ENCODE results near the gene CDH4.
"Not testable (repeated sequence)": the region's sequence is repeated elsewhere in the genome, so short reads cannot be mapped to it uniquely, and the experiment has no call there.

Gene CDH4

DNA sequence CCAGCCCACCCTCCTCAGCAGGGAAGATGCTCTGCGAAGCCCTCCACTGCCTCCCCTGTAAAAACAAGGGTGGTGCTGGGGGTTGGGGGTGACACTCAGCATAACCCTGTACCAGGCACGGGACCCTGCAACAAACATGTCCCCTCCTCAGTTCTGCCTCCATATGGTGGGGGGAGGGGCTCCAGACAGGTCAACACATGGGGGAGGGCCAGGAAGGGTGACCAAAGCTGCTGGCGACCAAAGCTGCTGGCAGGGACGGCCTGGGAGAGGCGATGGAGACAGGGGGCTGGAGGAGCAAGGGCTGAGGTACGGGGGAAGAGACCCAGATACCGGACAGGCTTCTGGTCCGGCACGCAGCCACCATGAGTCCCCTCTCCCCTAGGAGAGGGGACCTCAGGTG is 690.5 kb downstream of the CDH4 start:
- no peak for DNase-seq

DNA sequence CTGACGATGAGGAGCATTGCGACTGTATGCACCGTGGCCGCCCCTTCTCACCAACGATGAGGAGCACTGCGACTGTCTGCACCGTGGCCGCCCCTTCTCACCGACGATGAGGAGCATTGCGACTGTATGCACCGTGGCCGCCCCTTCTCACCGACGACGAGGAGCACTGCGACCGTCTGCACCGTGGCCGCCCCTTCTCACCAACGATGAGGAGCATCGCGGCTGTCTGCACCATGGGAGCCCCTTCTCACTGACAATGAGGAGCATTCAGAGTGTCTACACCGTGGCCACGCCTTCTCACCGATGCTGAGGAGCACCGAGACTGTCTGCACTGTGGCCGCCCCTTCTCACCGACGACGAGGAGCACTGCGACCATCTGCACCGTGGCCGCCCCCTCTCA is 692.9 kb downstream of the CDH4 start:
- DNase-seq: not testable (repeated sequence)

DNA sequence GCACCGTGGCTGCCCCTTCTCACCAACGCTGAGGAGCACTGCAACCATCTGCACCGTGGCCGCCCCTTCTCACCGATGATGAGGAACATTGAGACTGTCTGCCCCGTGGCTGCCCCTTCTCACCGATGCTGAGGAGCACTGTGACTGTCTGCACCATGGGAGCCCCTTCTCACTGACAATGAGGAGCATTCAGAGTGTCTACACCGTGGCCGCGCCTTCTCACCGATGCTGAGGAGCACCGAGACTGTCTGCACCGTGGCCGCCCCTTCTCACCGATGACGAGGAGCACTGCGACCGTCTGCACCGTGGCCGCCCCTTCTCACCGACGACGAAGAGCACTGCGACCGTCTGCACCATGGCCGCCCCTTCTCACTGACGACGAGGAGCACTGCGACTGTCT is 693.4 kb downstream of the CDH4 start:
- not testable (repeated sequence) for DNase-seq

DNA sequence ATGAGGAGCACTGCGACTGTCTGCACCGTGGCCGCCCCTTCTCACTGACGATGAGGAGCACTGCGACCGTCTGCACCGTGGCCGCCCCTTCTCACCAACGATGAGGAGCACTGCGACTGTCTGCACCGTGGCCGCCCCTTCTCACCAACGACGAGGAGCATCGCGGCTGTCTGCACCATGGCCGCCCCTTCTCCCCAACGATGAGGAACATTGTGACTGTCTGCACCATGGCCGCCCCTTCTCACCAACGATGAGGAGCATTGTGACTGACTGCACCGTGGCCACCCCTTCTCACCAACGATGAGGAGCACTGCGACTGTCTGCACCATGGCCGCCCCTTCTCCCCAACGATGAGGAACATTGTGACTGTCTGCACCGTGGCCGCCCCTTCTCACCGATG is 696.0 kb downstream of the CDH4 start:
- not testable (repeated sequence) for DNase-seq

DNA sequence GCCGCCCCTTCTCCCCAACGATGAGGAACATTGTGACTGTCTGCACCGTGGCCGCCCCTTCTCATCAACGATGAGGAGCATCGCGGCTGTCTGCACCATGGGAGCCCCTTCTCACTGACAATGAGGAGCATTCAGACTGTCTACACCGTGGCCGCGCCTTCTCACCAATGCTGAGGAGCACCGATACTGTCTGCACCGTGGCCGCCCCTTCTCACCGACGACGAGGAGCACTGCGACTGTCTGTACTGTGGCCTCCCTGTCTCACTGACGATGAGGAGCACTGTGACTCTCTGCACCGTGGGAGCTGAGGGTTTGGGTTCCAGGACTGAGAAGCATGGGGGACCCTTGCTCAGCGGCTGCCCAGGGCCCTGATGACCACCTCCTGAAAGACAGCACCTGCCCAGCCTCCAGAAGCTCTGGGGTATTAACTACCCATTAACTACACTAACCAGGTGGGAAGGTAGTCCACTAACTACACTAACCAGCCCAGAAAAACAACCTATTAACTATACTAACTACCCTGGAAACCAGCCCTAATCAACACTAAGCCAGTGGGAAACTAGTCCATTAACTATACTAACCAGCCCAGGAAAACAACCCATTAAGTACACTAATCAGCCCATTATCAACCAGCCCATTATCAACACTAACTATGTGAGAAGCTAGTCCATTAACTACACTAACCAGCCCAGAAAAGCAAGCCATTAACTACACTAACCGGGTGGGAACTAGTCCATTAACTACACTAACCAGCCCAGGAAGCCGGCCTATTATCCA is 696.7 kb downstream of the CDH4 start:
- no peak for DNase-seq

DNA sequence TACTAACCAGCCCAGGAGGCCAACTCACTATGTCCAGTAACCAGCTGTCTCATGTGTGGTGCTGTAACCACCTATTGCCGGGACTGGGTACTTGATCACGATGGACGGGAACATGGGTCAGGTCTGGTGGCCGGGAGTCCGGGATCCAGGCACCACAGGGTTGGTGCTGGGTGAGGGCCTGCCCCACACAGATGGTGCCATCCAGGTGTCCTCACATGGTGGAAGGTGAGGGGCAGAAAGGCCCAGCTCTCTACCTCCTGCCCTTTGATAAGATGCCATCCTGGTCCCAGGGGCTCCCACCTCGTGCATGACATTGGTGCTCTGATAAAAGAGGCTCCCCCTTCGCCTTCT is 697.3 kb downstream of the CDH4 start:
- no peak for DNase-seq

DNA sequence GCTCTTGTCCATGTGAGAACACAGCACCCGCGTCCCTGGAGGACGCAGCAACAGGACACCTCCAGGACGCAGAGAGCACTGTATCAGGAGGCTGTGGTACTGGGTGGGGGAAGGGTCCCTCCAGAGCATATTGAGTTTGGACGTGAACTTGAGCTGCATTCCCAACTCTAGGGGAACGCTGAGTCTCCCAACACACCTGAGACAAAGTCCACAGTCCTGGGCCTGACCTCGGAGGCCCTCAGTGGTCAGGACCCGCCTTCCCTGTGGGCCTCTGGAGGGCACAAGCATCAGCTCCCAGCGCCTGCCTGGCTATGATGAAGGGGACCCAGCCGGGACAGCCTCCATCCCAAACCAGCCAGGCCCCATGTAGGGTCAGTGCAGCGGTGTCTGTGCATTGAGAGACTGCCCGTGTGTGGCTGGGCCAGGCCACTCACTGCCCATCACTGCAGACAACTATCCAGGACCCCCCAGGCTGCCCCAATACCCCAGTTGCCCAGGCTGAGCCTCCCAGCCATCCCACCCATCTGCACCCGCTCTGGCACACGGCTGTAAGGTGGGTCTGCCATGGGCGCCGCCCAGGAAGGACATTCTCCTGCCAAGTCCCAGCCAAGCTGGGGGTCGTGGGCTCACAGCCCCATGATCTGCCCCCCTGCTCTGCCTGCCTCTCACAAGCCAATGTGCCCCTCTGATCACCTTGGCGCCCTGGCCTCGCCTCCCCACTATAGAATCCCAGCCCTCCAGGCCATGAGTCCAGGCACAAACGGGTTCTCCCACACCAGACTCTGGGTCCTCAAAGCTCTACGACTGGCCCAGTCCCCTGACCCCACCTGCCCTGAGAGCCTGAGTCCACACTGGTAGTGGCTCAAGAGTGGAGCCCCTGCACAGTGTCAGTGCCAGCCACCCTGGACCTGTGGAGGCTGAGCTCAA is 697.9 kb downstream of the CDH4 start:
- no peak for DNase-seq

DNA sequence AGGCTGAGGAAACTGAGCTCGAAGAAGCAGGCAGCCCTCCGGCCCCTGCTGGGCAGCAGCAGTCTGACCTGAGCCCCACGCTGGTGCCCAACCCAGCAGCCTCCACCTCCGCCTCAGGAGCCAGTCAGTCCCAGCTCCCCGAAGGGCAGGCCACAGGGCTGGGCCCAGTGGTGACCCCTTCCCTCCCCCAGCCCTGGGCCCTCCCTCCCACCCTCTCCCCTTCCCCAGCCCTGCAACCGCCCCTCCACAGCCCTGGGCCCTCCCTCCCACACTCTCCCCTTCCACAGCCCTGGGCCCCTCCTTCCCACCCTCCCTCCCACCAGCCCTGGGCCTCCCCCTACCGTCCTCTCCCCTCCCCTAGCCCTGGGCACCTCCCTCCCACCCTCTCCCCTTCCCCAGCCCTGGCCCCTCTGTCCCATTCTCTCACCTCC is 698.6 kb downstream of the CDH4 start:
- DNase-seq: no peak

DNA sequence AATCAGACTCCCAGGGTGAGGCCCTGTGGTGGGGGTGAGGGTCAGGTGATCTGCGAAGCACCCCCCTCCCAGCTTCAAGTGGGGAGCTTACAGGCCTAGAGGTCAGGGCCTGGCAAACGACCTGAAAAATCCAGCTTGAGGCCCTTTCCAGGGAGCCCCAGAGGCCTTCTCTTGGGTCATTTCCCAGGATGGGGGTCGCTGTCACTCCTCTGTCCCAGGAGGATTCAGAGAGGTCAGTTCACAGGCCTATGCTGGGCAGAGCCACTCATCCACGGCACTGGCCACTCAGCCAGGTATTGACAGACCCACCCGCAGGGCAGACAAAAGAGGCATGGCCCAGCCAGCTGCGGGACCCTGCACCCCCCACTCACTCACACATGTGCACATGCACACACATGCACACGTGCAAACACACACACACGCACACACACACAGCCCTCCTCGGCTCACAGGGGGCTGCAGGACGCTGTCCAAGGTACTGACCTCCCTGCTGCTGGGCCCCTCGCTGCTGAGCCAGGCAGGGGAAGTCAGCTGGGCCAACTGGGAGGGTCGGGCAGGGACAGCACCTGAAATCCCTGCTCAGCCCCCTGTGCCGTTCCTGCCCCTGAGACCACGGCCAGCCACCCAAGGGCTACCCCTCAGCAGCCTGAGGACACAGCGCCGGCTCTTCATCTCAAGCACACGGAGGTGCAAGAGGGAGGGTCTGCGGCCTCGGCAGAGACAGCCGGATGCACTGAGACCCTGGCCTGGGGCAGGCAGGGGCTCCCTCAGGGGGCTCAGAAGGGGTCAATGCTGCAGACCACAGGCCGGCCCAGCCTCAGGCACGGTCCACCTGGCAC is 699.9 kb downstream of the CDH4 start:
- no peak for DNase-seq

DNA sequence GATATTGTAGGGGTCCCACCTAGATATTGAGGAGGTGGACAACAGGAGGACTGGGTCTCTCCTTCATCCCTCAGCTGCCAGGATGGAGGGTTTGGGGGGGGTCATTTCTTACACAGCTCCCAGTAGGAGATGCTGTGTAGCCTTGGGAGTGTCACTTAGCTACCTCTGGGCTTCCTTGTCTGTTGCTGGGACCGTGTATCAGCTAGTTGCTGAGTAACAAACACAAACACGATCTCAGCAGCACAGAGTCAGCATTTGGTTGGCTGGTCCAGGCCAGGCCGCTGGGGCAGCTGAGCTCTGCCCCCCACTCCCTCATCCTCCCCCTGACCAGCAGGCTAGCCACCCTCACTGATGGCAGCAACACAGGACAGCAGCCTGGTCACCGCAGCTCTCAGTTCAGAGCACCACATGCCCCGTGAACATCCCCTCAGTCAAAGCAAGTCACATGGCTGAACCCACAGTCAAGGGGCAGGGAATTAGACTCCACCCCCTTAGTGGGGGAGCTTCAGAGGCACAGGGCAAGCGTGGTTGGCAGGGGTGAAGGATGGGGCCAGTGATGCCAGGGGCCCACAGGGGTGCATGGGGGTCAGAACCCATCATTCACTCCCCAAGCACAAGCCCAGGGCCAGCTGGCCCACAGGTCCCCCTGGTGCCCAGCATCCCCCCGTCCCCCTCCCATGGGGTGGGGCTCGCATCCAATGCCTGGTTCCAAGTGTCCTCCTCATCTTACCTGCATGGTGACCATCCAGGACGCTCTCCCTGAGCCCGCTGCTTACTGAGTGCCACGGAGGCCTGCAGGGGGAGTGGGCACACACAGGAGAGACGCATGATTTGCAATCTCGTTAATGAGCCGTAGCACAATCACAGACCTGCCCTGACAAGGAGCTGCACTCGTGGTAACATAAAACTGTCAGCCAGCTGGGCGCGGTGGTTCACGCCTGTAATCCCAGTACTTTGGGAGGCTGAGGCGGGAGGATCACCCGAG is 701.3 kb downstream of the CDH4 start:
- no peak for DNase-seq

DNA sequence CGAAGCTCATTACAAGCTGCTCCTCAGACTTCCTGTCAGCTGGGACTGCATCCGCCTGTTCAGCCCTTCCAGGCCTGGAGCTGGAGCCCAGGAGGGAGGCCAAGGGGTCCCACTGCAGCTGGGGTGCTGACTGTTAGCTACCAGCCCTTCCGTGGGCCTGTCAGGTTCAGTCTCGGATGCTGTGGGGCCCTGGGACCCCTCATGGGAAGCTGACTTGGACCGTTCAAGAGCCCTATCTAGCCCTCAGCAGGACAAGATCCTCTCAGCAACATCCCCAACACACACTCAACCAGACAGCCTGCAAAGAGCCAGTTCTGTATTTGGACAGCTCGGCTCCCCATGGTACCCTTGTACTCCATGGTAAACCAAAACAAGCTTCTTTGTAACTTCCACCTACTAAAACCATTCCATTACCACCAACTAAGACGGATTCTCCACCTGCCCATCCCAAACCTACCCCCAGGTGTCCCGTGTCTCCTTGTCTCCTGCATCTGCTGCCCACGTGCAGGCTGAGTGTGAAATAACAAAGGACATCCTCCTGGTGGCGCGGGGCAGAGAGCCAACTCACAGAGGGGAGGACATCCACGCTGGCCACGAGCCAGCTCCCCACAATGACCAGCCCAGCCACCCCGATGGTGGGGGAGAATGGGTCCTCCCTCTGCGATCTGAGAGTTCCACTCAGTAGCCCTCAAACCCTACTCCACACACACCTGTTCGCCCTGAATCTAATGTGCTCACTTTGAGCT is 702.4 kb downstream of the CDH4 start:
- peak; percentile 34 for DNase-seq

DNA sequence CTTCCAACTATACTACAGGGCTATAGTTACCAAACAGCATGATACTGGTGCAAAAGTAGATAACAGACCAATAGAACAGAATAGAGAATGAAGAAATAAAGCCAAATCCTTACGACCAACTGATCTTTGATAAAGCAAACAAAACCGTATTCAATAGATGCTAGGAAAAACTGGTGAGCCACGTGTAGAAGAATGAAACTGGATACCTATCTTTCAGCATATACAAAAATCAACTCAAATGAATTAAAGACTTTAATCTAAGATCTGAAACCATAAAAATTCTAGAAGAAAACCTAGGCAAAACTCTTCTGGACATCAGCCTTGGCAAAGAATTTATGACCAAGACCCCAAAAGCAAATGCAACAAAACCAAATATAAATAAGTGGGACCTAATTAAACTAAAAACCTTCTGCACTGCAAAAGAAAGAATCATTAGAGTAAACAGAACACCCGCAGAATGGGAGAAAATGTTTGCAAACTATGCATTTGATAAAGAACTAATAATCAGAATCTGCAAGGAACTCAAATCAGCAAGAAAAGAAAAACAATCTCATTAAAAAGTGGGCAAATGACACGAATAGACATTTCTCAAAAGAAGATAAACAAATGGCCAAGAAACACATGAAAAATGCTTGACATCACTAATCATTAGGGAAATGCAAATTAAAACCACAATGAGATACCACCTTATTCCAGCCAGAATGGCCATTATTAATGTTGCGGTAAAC is 703.8 kb downstream of the CDH4 start:
- no peak for DNase-seq

DNA sequence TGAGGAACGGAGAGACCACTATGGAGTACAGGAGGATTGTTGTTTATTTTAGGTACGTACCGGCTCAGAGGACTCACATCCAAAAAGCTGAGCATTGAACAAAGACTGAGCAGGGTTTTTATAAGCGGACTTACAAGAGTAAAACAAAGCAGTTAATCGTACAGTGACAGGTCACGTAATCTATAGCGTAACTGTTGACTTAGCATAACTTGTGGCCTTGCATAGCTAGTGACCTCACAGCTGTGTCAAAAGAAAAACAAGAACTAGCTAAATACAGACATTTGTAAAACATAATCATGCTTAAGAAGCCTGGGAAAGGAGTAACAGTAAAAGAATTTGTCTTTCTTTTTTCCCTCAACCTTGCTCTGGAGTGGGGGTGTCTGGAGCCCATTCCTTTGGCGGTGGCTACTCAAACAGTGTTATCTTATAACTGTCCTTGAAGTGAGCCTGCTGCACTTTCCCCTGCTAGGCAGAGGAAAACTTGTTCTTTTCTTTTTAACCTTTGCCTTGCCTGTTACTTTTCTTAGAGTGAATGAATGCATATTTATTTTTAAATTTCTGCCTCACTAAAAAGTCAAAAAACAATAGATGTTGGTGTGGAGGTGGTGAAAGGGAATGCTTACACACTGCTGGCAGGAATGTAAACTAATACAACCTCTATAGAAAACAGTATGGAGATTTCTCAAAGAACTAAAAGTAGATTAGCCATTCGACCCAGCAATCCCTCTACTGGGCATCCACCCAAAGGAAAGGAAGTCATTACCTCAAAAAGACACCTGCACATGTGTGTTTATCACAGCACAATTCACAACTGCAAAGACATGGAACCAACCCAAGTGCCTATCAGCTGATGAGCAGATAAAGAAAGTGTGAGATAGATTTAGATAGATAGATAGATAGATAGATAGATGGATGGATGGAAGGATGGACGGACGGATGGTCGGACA is 704.6 kb downstream of the CDH4 start:
- DNase-seq: no peak

DNA sequence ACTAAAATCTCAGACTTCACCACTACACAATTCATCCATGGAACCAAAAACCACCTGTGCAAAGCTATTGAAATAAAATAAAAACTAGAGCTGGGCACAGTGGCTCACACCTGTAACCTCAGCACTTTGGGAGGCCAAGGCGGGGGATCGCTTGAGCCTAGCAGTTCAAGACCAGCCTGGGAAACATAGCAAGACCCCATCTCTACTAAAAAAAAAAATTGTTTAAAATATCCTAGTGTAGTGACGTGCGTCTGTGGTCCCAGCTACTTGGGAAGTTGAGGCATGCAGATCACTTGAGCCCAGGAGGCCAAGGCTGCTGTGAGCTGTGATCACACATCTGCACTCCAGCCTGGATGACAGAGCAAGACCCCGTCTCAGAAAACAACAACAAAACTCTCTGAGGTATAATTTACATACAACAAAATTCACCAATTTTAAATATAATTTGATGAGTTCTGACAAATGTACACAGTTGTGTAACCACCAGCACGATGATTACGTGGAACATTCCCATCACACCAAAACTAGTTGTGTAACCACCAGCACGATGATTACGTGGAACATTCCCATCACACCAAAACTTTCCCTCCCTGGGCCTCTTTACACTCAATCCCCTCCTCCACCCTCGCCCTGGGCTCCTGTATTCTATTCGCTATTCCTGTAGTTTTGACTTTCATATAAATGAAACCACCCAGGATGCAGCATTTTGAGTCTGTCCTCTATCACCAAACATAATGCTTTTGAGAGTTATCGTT is 706.1 kb downstream of the CDH4 start:
- DNase-seq: no peak

DNA sequence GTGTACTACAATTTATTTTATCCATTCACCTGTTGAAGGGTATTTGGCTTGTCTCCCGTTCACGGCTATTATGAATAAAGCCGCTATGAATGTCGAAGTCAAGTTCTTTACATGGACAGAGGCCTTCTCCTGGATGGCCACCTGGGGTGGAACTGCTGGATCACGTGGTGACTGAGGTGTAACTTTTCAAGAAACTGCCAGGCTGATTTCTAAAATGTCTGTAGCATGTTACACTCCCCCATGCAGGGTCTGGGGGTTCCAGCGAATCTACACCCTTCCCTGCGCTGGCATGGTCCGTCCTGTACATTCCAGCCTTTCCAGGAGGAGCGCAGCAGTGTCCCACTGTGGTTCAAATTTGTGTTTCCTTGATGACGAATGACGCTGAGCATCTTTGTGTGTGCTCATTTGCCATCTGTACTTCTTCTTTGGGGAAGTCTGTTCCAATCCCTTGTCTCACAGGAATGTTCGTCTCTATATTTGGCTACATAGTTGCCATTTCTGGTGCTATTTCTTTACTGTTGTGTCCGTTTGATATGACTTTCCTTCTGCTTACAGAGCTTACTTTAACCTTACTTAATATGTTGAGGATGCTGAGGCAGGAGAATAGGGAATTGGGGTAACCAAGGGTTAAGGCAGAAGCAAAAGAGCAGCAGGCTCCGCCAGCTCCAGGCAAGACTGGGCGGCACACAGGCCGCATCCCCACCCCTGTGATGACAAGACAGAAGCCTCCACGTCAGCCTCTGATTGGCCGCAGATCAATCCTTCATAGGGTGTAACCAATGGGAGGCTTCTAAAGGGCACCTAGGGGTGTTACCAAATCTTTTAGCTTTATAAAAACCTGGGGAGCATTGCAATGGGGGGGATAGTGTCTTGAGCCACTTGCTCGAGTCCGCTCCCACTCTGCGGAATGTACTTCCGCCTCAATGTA is 707.0 kb downstream of the CDH4 start:
- DNase-seq: no peak

DNA sequence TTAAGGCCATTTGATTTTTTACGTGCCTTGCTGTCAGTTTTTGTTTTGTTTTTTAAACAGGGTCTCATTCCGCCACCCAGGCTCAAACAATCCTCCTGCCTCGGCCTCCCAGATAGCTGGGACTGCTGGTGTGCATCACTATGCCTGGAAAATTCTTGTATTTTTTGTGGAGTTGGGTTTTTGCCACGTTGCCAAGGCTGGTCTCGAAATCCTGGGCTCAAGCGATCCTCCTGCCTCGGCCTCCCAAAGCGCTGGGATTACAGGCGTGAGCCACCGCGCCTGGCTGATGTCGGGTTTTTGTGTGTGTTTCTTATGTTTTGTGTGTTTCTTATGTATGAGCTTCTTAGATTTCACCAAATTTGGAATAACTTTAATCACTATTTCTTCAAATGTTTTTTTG is 708.8 kb downstream of the CDH4 start:
- no peak for DNase-seq

DNA sequence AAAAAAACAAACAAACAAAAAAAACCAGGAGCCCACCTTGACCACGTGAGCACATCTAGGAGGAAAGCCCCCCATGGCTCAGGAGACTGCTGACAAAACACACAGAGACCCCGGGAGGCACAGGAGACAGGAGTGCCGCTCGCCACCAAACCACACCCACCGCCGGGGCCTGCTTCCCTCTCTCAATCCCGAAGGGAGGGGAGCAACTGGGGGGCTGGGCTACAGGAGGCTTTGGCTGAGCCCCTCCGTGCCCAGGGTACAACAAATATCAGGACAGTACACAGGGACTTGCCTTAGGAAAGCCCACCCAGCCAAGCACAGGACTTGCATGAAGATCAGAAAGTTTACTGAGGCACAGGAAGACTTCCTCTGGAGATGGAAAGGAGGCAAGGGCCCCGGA is 711.1 kb downstream of the CDH4 start:
- DNase-seq: no peak
